Endothelial cell of umbilical vein (primary cell): ENCODE results near the gene EPAS1. TPM values are rescaled to one million over a fixed set of nuclear protein-coding genes. Genes with fewer than 3 reads are reported as not detected.

ENCODE experiments used
- BruUV-seq: library from RNA; stranded (reverse); fragments of 400-500 nt; replicated peaks from 2 replicates; lab custom pipeline; 2021; lab: Mats Ljungman, UMichigan
- CTCF ChIA-PET: fragments of 300-600, 350-600 bp; sonication (Branson Sonifier 250); formaldehyde crosslinking; loops from one replicate; lab custom pipeline; 2021; ENCODE audit warnings: antibody characterized with exemption, inconsistent platforms; lab: Charles Lee
- POLR2A ChIA-PET: fragments of 300-600, 350-600 bp; sonication (Branson Sonifier 250); formaldehyde crosslinking; loops from one replicate; lab custom pipeline; 2021; ENCODE audit warnings: antibody characterized with exemption, inconsistent platforms; lab: Charles Lee
- DNase-seq: peaks from one replicate; pipeline ENCODE4 v3.0.0-alpha.2; 2011; ENCODE audit warnings: low read depth, low spot score
- FAIRE-seq: peaks from 2 replicates; lab custom pipeline; 2011; peaks lifted over from hg19 to GRCh38; lab: Jason Lieb, UNC
- H2AFZ ChIP-seq: 2 replicates; pipeline ENCODE4 v1.6.0; 2012; ENCODE audit warnings: low read depth, low read length, control low read depth, inconsistent platforms
- H3K27ac ChIP-seq: 2 replicates; pipeline ENCODE4 v1.5.1; 2011; ENCODE audit warnings: low read depth, mild to moderate bottlenecking, control low read depth, low read length, moderate library complexity; ENCODE audit not compliant: insufficient read depth
- H3K27me3 ChIP-seq, 2 experiments: 2 replicates each; pipeline versions ENCODE4 v1.6.0 to v1.6.1; 2011; ENCODE audit warnings: low read length in 2 of 2, mixed read lengths in 1 of 2; ENCODE audit not compliant: control insufficient read depth in 2 of 2, insufficient read depth in 2 of 2
- H3K36me3 ChIP-seq, 2 experiments: 2 replicates in 1 of 2; 3 replicates in 1 of 2; pipeline ENCODE4 v1.5.1; 2011; ENCODE audit warnings: low read length in 2 of 2, mild to moderate bottlenecking in 1 of 2, moderate library complexity in 1 of 2; ENCODE audit not compliant: control insufficient read depth in 2 of 2, insufficient read depth in 2 of 2; ENCODE audit errors: extremely low read depth in 1 of 2
- H3K4me1 ChIP-seq: 3 replicates; pipeline ENCODE4 v1.5.1; 2011; ENCODE audit warnings: mild to moderate bottlenecking, low read length; ENCODE audit not compliant: control insufficient read depth, insufficient read depth; ENCODE audit errors: extremely low read depth
- H3K4me2 ChIP-seq: 2 replicates; pipeline ENCODE4 v1.6.1; 2011; ENCODE audit warnings: low read length, control low read depth, mixed read lengths; ENCODE audit not compliant: insufficient read depth
- H3K4me3 ChIP-seq, 3 experiments: fragments of 200-600 bp in 1 of 3; sonication (generic), shearing (Covaris generic) in 1 of 3; replicated peaks in 1 of 3; 2 replicates each; pipeline ENCODE4 v1.5.1; 2011 to 2016; ENCODE audit warnings: control low read depth in 3 of 3, low read length in 3 of 3, mild to moderate bottlenecking in 2 of 3, inconsistent platforms in 1 of 3, low read depth in 1 of 3, moderate library complexity in 1 of 3; ENCODE audit not compliant: insufficient read depth in 1 of 3
- H3K79me2 ChIP-seq: 2 replicates; pipeline ENCODE4 v1.6.0; 2012; ENCODE audit warnings: low read length, inconsistent platforms; ENCODE audit not compliant: control insufficient read depth, insufficient read depth
- H3K9ac ChIP-seq: replicated peaks from 2 replicates; pipeline ENCODE3; 2011; ENCODE audit warnings: low read length, control low read depth; ENCODE audit not compliant: insufficient read depth; ENCODE audit errors: extremely low read depth
- H3K9me1 ChIP-seq: replicated peaks from 3 replicates; pipeline ENCODE4 v1.6.0; 2011; ENCODE audit warnings: mild to moderate bottlenecking, low read length; ENCODE audit not compliant: control insufficient read depth, insufficient read depth; ENCODE audit errors: extremely low read depth
- H3K9me3 ChIP-seq: replicated peaks from 2 replicates; pipeline ENCODE4 v1.5.1; 2012; ENCODE audit warnings: low read length, inconsistent platforms; ENCODE audit not compliant: control insufficient read depth, insufficient read depth
- H4K20me1 ChIP-seq: replicated peaks from 2 replicates; pipeline ENCODE3; 2011; ENCODE audit warnings: mild to moderate bottlenecking, low read length; ENCODE audit not compliant: control insufficient read depth, insufficient read depth; ENCODE audit errors: extremely low read depth
- FOS ChIP-seq: IDR thresholded peaks from 2 replicates; pipeline ENCODE4 v1.6.1; 2011; ENCODE audit warnings: mild to moderate bottlenecking, low read length, moderate library complexity, borderline replicate concordance; ENCODE audit not compliant: insufficient read depth
- dilution Hi-C: fragments of 300-500 bp; cut with MboI; formaldehyde crosslinking; loops from one replicate; pipeline ENCODE4 v1.15.0; 2019; ENCODE audit warnings: low sequenced_read_pairs; ENCODE audit not compliant: extremely low pct_ligation_motif_present
- intact Hi-C: fragments of 100-400 bp; cut with micrococcal nuclease; formaldehyde crosslinking; loops from one replicate; pipeline ENCODE4 v1.10.0; 2022
- polyA plus RNA-seq, 4 experiments: library from polyadenylated mRNA; depleted of rRNA in 3 of 4; stranded (reverse) in 3 of 4; unstranded in 1 of 4; fragments of >200 nt; gene quantifications; 2 replicates each; pipeline versions ENCODE4 v1.2.1 to v1.2.3, GENCODE V29; 2011 to 2012; ENCODE audit warnings: missing spikeins in 1 of 4
- total RNA-seq: library from RNA; stranded (reverse); gene quantifications from 2 replicates; pipeline ENCODE4 v1.2.3, GENCODE V29; 2021
- TF ChIP-seq, protein P1 (sequence below), 2 donors: IDR thresholded peaks; 1 replicate in 1 of 2; 2 replicates in 1 of 2; pipeline ENCODE4 v1.5.1; 2011; ENCODE audit warnings: low read length in 2 of 2, mild to moderate bottlenecking in 2 of 2, moderate library complexity in 2 of 2, control low read depth in 1 of 2, inconsistent platforms in 1 of 2, low read depth in 1 of 2; ENCODE audit not compliant: insufficient read depth in 1 of 2; ENCODE audit errors: extremely low read depth in 1 of 2

EPAS1 gene
- total and polyA plus RNA-seq, 2 donors (not counting 3 experiments of a cell fraction or from before 2014, with no cell fraction given), result 229 to 374 TPM

DNA sequence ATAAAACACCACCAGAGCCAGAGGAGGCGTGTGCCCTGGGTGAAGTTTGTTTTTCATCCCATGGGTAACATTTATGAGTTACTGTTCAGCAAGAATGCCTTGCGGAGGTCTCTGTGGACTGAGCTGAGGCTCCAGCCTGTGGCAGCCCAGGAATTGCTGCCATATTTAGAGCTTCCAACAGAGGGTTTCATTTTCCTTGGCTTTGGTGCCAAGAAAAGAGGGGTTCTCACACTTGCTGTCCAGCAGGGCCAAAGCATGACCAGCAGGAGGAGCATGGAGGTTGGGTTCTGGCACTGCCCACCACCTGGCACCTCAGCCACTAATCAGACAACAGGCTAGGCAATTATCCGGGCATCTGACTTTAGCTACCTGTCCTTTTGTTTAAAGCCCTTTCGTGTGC is 36.7 kb downstream of the EPAS1 start:
- H3K9ac ChIP-seq, result peak overlapping the region; percentile 74
- no peaks in the 10 kb centered on the region for H3K9me3 ChIP-seq
- POLR2A ChIA-PET, result no interaction called here
- no peak for FAIRE-seq
- dilution Hi-C loops, result no loop called here
- intact Hi-C loops, result loop anchor here (1.0 kb wide), 1 partner anchor 19 kb away; no protein-coding TSS in a partner anchor
- H3K27ac ChIP-seq, result peak overlapping the region; percentile 87
- no TSS peak for BruUV-seq
- H3K9me1 ChIP-seq, result no peaks in the 10 kb centered on the region
- CTCF ChIA-PET, result interaction anchor here (1.2 to 3.7 kb wide), 9 partner anchors 13 to 341 kb away, joined by 3 to 13 read pairs (median 4); no protein-coding TSS in a partner anchor
- peaks cover 12% of the 10 kb centered on the region for H4K20me1 ChIP-seq
- no peaks in the 10 kb centered on the region for H3K36me3 ChIP-seq
- H3K4me1 ChIP-seq, result peaks cover 42% of the 10 kb centered on the region
- DNase-seq, result peak; percentile 57
- H3K4me2 ChIP-seq, result no peak overlapping the region
- no peak overlapping the region for H2AFZ ChIP-seq
- peaks cover 75% of the 10 kb centered on the region for H3K79me2 ChIP-seq
- no peak overlapping the region for H3K4me3 ChIP-seq
- TF ChIP-seq, protein P1, sequence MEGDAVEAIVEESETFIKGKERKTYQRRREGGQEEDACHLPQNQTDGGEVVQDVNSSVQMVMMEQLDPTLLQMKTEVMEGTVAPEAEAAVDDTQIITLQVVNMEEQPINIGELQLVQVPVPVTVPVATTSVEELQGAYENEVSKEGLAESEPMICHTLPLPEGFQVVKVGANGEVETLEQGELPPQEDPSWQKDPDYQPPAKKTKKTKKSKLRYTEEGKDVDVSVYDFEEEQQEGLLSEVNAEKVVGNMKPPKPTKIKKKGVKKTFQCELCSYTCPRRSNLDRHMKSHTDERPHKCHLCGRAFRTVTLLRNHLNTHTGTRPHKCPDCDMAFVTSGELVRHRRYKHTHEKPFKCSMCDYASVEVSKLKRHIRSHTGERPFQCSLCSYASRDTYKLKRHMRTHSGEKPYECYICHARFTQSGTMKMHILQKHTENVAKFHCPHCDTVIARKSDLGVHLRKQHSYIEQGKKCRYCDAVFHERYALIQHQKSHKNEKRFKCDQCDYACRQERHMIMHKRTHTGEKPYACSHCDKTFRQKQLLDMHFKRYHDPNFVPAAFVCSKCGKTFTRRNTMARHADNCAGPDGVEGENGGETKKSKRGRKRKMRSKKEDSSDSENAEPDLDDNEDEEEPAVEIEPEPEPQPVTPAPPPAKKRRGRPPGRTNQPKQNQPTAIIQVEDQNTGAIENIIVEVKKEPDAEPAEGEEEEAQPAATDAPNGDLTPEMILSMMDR (IDR thresholded peaks at IDR 0.05; ENCODE audit: extremely low read depth in 1 of 2, insufficient read depth in 1 of 2, low read depth in 1 of 2, low read length in 2 of 2), result peak; percentile 35 to 48
- TF ChIP-seq FOS, result no peak
- no peaks in the 10 kb centered on the region for H3K27me3 ChIP-seq
